ENCODE measurements around the gene RGS17. TPM values are rescaled to one million over a fixed set of nuclear protein-coding genes. Genes with fewer than 3 reads are reported as not detected.

RGS17 gene
- total and polyA plus RNA-seq, 10 of the 15 experiments (the other 5 are each of a cell fraction or from before 2014, with no cell fraction given): 0.06 to 0.29 (median 0.14) TPM; not detected in 4

GRCh38 chr6:153001767-153002612 lies 129.1 kb downstream of the RGS17 start:
- H3K36me3 ChIP-seq (ENCODE audit: control insufficient read depth in 2 of 2, insufficient read depth in 2 of 2, low read length in 1 of 2): peaks cover 0 to 2% of the 10 kb centered on the region in 2 experiments; a peak in 2 of 4 replicates
- ChIA-PET CTCF (interaction anchor here (0.9 to 1.0 kb wide), 2 partner anchors 17 to 24 kb away, joined by 3 read pairs; no protein-coding TSS in a partner anchor), POLR2A (interaction anchor here (2.8 to 7.9 kb wide), 2 partner anchors 17 to 23 kb away, joined by 10 to 101 read pairs; partner anchors contain the start of gene FBXO5), SMC1A (ENCODE audit: uncharacterized antibody, unreplicated experiment) (interaction anchor here (0.6 to 3.0 kb wide), 3 partner anchors 11 to 24 kb away, joined by 4 to 26 read pairs (median 25); no protein-coding TSS in a partner anchor), RAD21 (ENCODE audit: unreplicated experiment) (interaction anchor here (1.0 kb wide), 1 partner anchor 19 kb away, joined by 5 read pairs; the partner anchor contains the start of gene FBXO5)
- in situ Hi-C loops (cut with MboI): no loop called here
- no peaks in the 10 kb centered on the region for H3K27me3 ChIP-seq (replicated peaks in 1 of 2; ENCODE audit: control insufficient read depth in 2 of 2, insufficient read depth in 2 of 2, low read length in 1 of 2)
- TSS peak; percentile 75 for BruUV-seq (replicated peaks)
- H2AFZ ChIP-seq (ENCODE audit: control insufficient read depth, low read depth, low read length): peak overlapping the region; percentile 8; the same call in 1 of the 2 replicates
- H3K79me2 ChIP-seq (ENCODE audit: control insufficient read depth, insufficient read depth, low read length): peaks cover 58% of the 10 kb centered on the region
- H3K27ac ChIP-seq (ENCODE audit: control insufficient read depth, insufficient read depth): peak overlapping the region; percentile 61
- no peaks in the 10 kb centered on the region for H4K20me1 ChIP-seq (ENCODE audit: control insufficient read depth, insufficient read depth)
- H3K4me2 ChIP-seq (ENCODE audit: control insufficient read depth, insufficient read depth): peak overlapping the region; percentile 80
- no peak for DNase-seq (ENCODE audit: low read depth, low spot score)
- no peaks in the 10 kb centered on the region for H3K4me1 ChIP-seq (ENCODE audit: control insufficient read depth, insufficient read depth, low read length)
- H3K4me3 ChIP-seq: peak overlapping the region; percentile 84
- intact Hi-C loops (cut with micrococcal nuclease; ENCODE audit: unreplicated experiment): loop anchor here (2.0 kb wide), 2 partner anchors 17 to 91 kb away; no protein-coding TSS in a partner anchor
- peak overlapping the region; percentile 75 for H3K9ac ChIP-seq (ENCODE audit: control insufficient read depth, insufficient read depth, low read length)
- 7% methylated on average over 17 of the region's 31 CpGs for WGBS (ENCODE audit: insufficient coverage, insufficient replicate concordance, low lambda C conversion rate, missing lambda C conversion rate)
- no peak for FAIRE-seq
- peak; percentile 48 for ATAC-seq
- H3K9me3 ChIP-seq (replicated peaks; ENCODE audit: control insufficient read depth, insufficient read depth, low read length): no peaks in the 10 kb centered on the region; the same call in 2 of the 3 replicates
- TF ChIP-seq ATF2 (IDR thresholded peaks at IDR 0.05; ENCODE audit: low read length): 0 out of 2 replicates have a peak, but pooled peaks have one; percentile 32
- 0 out of 2 replicates have a peak, but pooled peaks have one; percentile 9 for TF ChIP-seq YY1 (IDR thresholded peaks at IDR 0.05; ENCODE audit: low read depth, low read length)
- no peak for TF ChIP-seq ZNF592 (IDR thresholded peaks at IDR 0.05)
- TF ChIP-seq TBL1XR1 (IDR thresholded peaks at IDR 0.05; ENCODE audit: low read depth, low read length): no peak
- TF ChIP-seq SMARCA5 (IDR thresholded peaks at IDR 0.05): 0 out of 2 replicates have a peak, but pooled peaks have one; percentile 20
- TF ChIP-seq NFYA (IDR thresholded peaks at IDR 0.05; ENCODE audit: borderline replicate concordance, low read depth, low read length): no peak
- no peak for TF ChIP-seq USF2 (IDR thresholded peaks at IDR 0.05; ENCODE audit: borderline replicate concordance, low read depth, low read length)
- TF ChIP-seq ZNF24 (IDR thresholded peaks at IDR 0.05): no peak
- 0 out of 2 replicates have a peak, but pooled peaks have one; percentile 8 for TF ChIP-seq CREB1 (IDR thresholded peaks at IDR 0.05; ENCODE audit: low read depth)
- 0 out of 2 replicates have a peak, but pooled peaks have one; percentile 29 for TF ChIP-seq NKRF (conservative IDR thresholded peaks at IDR 0.05)
- no peak for TF ChIP-seq MAX (IDR thresholded peaks at IDR 0.05; ENCODE audit: low read depth, low read length)
- no peak for TF ChIP-seq DPF2 (IDR thresholded peaks at IDR 0.05)
- no peak for TF ChIP-seq ZNF384 (IDR thresholded peaks at IDR 0.05; ENCODE audit: borderline replicate concordance, low read depth, low read length)
